Effector memory CD4-positive, alpha-beta T cell (primary cell): ENCODE measurements around the gene GNB1.

Source experiments
- DNase-seq, 3 donors: peaks; one replicate each; pipeline ENCODE4 v3.0.0-alpha.2; 2020
- H3K27ac ChIP-seq: 2 replicates; pipeline ENCODE4 v1.7.0; 2013; ENCODE audit warnings: mild to moderate bottlenecking, low read length, moderate library complexity; ENCODE audit not compliant: insufficient read depth, poor library complexity, severe bottlenecking
- H3K27me3 ChIP-seq: replicated peaks from 2 replicates; pipeline ENCODE4 v1.7.0; 2013; ENCODE audit warnings: mild to moderate bottlenecking, low read length; ENCODE audit not compliant: insufficient read depth, control insufficient read depth, poor library complexity, severe bottlenecking
- H3K36me3 ChIP-seq: 2 replicates; pipeline ENCODE4 v1.7.0; 2013; ENCODE audit warnings: mild to moderate bottlenecking, low read length, moderate library complexity; ENCODE audit not compliant: control insufficient read depth, insufficient read depth
- H3K4me1 ChIP-seq: 2 replicates; pipeline ENCODE4 v1.7.0; 2013; ENCODE audit warnings: low read length, mild to moderate bottlenecking; ENCODE audit not compliant: control insufficient read depth, insufficient read depth, poor library complexity, severe bottlenecking
- H3K4me3 ChIP-seq: 2 replicates; pipeline ENCODE4 v1.7.0; 2013; ENCODE audit warnings: low read length, low read depth, mild to moderate bottlenecking; ENCODE audit not compliant: insufficient read depth, poor library complexity, severe bottlenecking
- H3K9me3 ChIP-seq: 2 replicates; pipeline ENCODE4 v1.7.0; 2013; ENCODE audit warnings: mild to moderate bottlenecking, low read length, moderate library complexity; ENCODE audit not compliant: control insufficient read depth

Gene GNB1

GRCh38 chr1:1825217-1825616, 65.7 kb downstream of the GNB1 start:
- DNase-seq, result no peak
- Histone ChIP-seq H3K4me1 (no peaks in the 10 kb centered on the region), H3K4me3 (no peak overlapping the region), H3K36me3 (peaks cover 20% of the 10 kb centered on the region), H3K27ac (no peak overlapping the region), H3K9me3 (no peaks in the 10 kb centered on the region), H3K27me3 (no peaks in the 10 kb centered on the region)

DNA sequence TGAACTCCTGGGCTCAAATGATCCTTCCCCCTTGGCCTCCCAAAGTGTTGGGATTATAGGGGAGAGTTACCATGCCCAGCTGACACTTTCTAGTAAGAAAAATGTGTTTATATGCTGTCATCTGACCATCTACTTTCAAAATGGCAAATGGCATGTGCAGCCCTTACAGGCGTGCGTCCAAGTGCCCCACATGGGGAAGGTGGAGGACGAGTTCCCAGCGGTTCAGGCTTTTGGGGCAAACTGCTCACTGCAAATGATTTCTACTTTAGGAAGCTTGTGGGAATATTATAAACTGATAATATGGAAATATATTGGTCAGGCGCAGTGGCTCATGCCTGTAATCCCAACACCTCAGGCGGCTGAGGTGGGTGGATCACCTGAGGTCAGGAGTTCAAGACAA, 71.1 kb downstream of the GNB1 start:
- H3K27ac ChIP-seq, result no peak overlapping the region
- H3K36me3 ChIP-seq, result peaks cover 36% of the 10 kb centered on the region
- H3K9me3 ChIP-seq, result no peaks in the 10 kb centered on the region
- H3K4me1 ChIP-seq, result no peaks in the 10 kb centered on the region
- DNase-seq, result no peak
- H3K27me3 ChIP-seq, result no peaks in the 10 kb centered on the region
- no peak overlapping the region for H3K4me3 ChIP-seq

- DNase-seq, result no peak
- H3K4me3 ChIP-seq, result no peak overlapping the region
- H3K27ac ChIP-seq, result no peak overlapping the region
- H3K9me3 ChIP-seq, result no peaks in the 10 kb centered on the region
- H3K36me3 ChIP-seq, result peaks cover 44% of the 10 kb centered on the region
- H3K4me1 ChIP-seq, result no peaks in the 10 kb centered on the region
- H3K27me3 ChIP-seq, result no peaks in the 10 kb centered on the region
Measured at GRCh38 chr1:1817221-1817620, 73.7 kb downstream of the GNB1 start.

- peaks cover 49% of the 10 kb centered on the region for H3K36me3 ChIP-seq
- no peaks in the 10 kb centered on the region for H3K9me3 ChIP-seq
- H3K4me1 ChIP-seq, result no peaks in the 10 kb centered on the region
- H3K27me3 ChIP-seq, result no peaks in the 10 kb centered on the region
- no peak overlapping the region for H3K4me3 ChIP-seq
- H3K27ac ChIP-seq, result no peak overlapping the region
- DNase-seq, result no peak
Measured at GRCh38 chr1:1815606-1816281, 75.1 kb downstream of the GNB1 start.

DNA sequence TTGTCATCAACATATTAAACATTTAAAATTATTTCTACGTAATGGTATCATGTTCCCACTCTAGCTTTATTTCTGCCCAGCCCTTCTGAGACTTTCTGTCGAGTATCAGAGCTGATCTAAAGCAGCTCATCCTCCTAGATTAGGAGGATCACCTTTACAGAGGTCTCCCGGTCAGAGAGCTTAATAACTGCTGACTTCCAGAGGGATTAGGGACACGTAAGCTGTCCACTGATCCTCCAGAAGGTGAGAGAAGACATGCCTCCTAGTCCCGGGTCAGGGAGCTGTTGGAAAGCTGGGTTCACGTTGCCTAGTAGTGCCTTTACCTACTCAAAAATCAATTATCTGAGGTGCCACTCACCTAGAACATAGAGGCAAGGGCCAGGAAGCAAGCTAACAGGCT, 81.4 kb downstream of the GNB1 start:
- Histone ChIP-seq H3K9me3 (no peaks in the 10 kb centered on the region), H3K27ac (no peak overlapping the region), H3K4me1 (no peaks in the 10 kb centered on the region), H3K4me3 (no peak overlapping the region), H3K27me3 (no peaks in the 10 kb centered on the region), H3K36me3 (peaks cover 62% of the 10 kb centered on the region)
- no peak for DNase-seq

DNA sequence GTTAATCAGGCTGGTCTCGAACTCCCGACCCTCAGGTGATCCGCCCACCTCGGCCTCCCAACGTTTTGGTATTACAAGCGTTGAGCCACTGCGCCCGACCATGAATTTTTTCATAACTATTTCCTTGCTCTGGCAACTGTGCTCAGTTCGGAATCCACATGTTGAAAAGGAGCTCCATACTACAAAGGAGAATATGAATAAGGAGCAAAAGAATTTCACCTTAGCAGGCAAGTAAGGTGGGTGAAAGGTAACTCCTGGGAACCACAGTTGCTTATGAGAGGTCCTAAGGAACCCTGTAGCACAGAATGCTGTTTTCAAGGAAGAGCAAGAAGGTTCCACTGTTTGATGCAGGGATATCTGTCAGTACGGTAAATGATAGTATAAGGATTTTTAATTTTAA, 82.7 kb downstream of the GNB1 start:
- Histone ChIP-seq H3K9me3 (no peaks in the 10 kb centered on the region), H3K27ac (no peak overlapping the region), H3K4me3 (no peak overlapping the region), H3K4me1 (no peaks in the 10 kb centered on the region), H3K36me3 (peaks cover 58% of the 10 kb centered on the region), H3K27me3 (no peaks in the 10 kb centered on the region)
- no peak for DNase-seq

DNA sequence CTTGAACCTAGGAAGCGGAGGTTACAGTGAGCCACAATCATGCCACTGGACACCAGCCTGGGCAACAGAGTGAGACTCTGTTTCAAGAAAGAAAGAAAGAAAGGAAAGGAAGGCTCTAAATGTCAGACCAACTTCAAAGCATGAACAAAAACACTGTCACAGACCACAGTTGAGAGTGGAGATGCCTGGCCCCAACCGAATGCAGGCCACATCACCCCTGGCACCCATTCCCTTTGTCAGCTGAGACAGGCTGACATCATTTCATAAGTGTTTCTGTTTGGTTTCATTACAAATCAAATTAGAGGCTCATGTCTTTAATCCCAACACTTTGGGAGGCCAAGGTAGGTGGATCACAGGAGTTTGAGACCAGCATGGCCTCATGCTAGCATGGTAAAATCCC, 84.0 kb downstream of the GNB1 start:
- no peak for DNase-seq
- Histone ChIP-seq H3K9me3 (no peaks in the 10 kb centered on the region), H3K4me3 (no peak overlapping the region), H3K27me3 (no peaks in the 10 kb centered on the region), H3K4me1 (no peaks in the 10 kb centered on the region), H3K36me3 (peaks cover 57% of the 10 kb centered on the region), H3K27ac (no peak overlapping the region)

- no peak for DNase-seq
- Histone ChIP-seq H3K27ac (no peak overlapping the region), H3K9me3 (no peaks in the 10 kb centered on the region), H3K4me3 (no peak overlapping the region), H3K36me3 (peaks cover 61% of the 10 kb centered on the region), H3K27me3 (no peaks in the 10 kb centered on the region), H3K4me1 (no peaks in the 10 kb centered on the region)
Measured at GRCh38 chr1:1804301-1804700, 86.6 kb downstream of the GNB1 start.

DNA sequence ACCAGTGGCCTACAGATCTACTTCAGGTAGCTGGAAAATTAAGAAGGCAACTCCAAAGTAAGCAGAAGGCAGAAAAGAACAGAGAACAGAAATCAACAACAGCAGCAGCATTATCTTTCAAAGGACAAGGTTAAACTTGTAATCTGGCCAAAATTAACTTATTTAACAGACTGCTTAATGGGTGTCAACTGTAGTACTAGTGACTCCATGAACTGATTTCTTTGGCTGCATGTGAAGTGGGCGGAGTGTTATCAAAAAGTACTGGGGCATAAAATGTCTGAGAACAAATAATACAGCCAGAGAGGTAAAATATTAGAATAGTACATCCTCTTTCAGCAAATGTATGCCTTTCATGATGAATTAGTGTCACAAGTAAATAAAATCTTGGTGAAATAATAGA, 88.0 kb downstream of the GNB1 start:
- H3K9me3 ChIP-seq, result no peaks in the 10 kb centered on the region
- DNase-seq, result no peak
- H3K4me1 ChIP-seq, result no peaks in the 10 kb centered on the region
- H3K27me3 ChIP-seq, result no peaks in the 10 kb centered on the region
- no peak overlapping the region for H3K4me3 ChIP-seq
- H3K36me3 ChIP-seq, result peaks cover 61% of the 10 kb centered on the region
- no peak overlapping the region for H3K27ac ChIP-seq

DNA sequence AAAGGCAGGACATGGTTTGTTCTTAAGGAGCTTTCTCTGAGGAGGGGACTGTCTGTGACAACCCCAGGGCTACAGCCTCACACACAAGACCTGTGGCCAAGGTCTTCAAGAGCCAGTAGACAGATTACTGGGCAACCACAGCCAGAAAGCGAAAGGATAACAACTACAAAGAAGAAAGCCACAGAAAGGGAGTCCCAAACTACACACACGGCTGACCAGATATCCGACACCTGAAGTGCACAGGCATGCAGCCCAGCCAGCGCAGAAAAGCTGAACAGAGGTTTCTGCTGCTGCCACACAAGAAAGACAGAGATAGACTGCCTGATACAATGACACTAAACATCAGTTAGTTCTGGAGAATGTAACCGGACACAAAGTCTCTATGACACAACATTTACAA, 91.2 kb downstream of the GNB1 start:
- Histone ChIP-seq H3K36me3 (peaks cover 66% of the 10 kb centered on the region), H3K27me3 (no peaks in the 10 kb centered on the region), H3K27ac (no peak overlapping the region), H3K4me1 (no peaks in the 10 kb centered on the region), H3K9me3 (no peaks in the 10 kb centered on the region), H3K4me3 (no peak overlapping the region)
- no peak for DNase-seq
